HEK293T (cell line): ENCODE measurements around the gene APCDD1.
"Not testable (repeated sequence)": the region's sequence is repeated elsewhere in the genome, so short reads cannot be mapped to it uniquely, and the experiment has no call there.

ENCODE experiments used
- CTCF ChIA-PET: fragments of 350-600 bp; formaldehyde crosslinking; extraction: SDS; loops from one replicate; lab custom pipeline; 2021; ENCODE audit warnings: antibody characterized with exemption, inconsistent platforms; lab: Yijun Ruan, JAX
- POLR2A ChIA-PET: fragments of 350-600 bp; formaldehyde crosslinking; extraction: SDS; loops from one replicate; lab custom pipeline; 2020; ENCODE audit warnings: antibody characterized with exemption, inconsistent platforms; lab: Yijun Ruan, JAX
- DNase-seq: peaks from one replicate; pipeline ENCODE4 v3.0.0; 2012; ENCODE audit warnings: mixed read lengths; ENCODE audit errors: extremely low spot score
- ARNT ChIP-seq: fragments of 450-650 bp; IDR thresholded peaks from 2 replicates; pipeline ENCODE4 v1.6.1; 2017; ENCODE audit warnings: mild to moderate bottlenecking
- BHLHE40 ChIP-seq: fragments of 450-650 bp; IDR thresholded peaks from 2 replicates; pipeline ENCODE4 v1.6.1; 2016; ENCODE audit warnings: mild to moderate bottlenecking, moderate library complexity, borderline replicate concordance
- CTBP1 ChIP-seq: fragments of 450-650 bp; IDR thresholded peaks from 2 replicates; pipeline ENCODE4 v1.6.1; 2016; ENCODE audit warnings: borderline replicate concordance
- ELF4 ChIP-seq: fragments of 450-650 bp; IDR thresholded peaks from 2 replicates; pipeline ENCODE4 v1.6.1; 2017; ENCODE audit warnings: antibody characterized with exemption
- FOXA1 ChIP-seq: fragments of 450-650 bp; IDR thresholded peaks from 2 replicates; pipeline ENCODE4 v1.6.1; 2016; ENCODE audit warnings: mild to moderate bottlenecking
- FOXK2 ChIP-seq: fragments of 450-650 bp; IDR thresholded peaks from 2 replicates; pipeline ENCODE4 v1.6.1; 2016; ENCODE audit warnings: mild to moderate bottlenecking
- FOXM1 ChIP-seq: fragments of 450-650 bp; IDR thresholded peaks from 2 replicates; pipeline ENCODE4 v1.6.1; 2017; ENCODE audit warnings: mild to moderate bottlenecking, borderline replicate concordance
- HDGF ChIP-seq: fragments of 450-650 bp; IDR thresholded peaks from 2 replicates; pipeline ENCODE4 v1.6.1; 2017; ENCODE audit warnings: antibody characterized with exemption, borderline replicate concordance
- L3MBTL2 ChIP-seq: fragments of 450-650 bp; conservative IDR thresholded peaks from 2 replicates; pipeline ENCODE4 v1.6.1; 2016; ENCODE audit warnings: mild to moderate bottlenecking
- LEF1 ChIP-seq: fragments of 450-650 bp; IDR thresholded peaks from 2 replicates; pipeline ENCODE4 v1.6.1; 2017; ENCODE audit warnings: mild to moderate bottlenecking, borderline replicate concordance
- NFRKB ChIP-seq: fragments of 450-650 bp; IDR thresholded peaks from 2 replicates; pipeline ENCODE4 v1.6.1; 2016; ENCODE audit warnings: mild to moderate bottlenecking, moderate library complexity
- SP1 ChIP-seq: fragments of 450-650 bp; IDR thresholded peaks from 2 replicates; pipeline ENCODE4 v1.6.1; 2017
- SUZ12 ChIP-seq: fragments of 450-650 bp; IDR thresholded peaks from 2 replicates; pipeline ENCODE4 v1.6.1; 2016; ENCODE audit warnings: mild to moderate bottlenecking
- TARDBP ChIP-seq: fragments of 450-650 bp; IDR thresholded peaks from 2 replicates; pipeline ENCODE4 v1.6.1; 2016
- ZNF384 ChIP-seq: fragments of 450-650 bp; IDR thresholded peaks from 2 replicates; pipeline ENCODE4 v1.6.1; 2016
- TF ChIP-seq, protein P1 (sequence below): fragments of 450-650 bp; IDR thresholded peaks from 2 replicates; pipeline ENCODE4 v1.6.1; 2016

APCDD1 gene

DNA sequence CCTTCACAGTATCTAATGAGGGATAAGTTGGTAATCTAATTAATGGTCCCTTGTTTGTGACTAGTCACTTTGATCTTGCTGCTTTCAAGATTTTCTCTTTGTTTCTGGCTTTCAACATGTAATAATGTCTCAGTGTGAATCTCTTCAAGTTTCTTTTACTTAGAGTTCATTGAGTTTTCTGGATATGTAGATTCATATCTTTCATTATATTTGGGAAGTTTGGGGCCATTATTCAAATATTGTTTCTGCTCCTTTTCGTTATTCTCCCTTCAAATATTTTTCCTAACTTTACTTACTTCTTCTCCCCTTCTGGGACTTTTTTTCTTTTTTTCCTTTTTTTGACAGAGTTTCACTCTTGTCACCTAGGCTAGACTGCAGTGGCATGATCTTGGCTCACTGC lies 50.3 kb downstream of the APCDD1 start:
- ChIA-PET POLR2A (no interaction called here), CTCF (no interaction called here)
- no peak for DNase-seq
- no peak for TF ChIP-seq TARDBP
- no peak for TF ChIP-seq FOXK2
- no peak for TF ChIP-seq SUZ12
- TF ChIP-seq NFRKB, result no peak
- TF ChIP-seq HDGF, result no peak
- no peak for TF ChIP-seq ELF4
- TF ChIP-seq FOXM1, result no peak
- TF ChIP-seq, protein P1, sequence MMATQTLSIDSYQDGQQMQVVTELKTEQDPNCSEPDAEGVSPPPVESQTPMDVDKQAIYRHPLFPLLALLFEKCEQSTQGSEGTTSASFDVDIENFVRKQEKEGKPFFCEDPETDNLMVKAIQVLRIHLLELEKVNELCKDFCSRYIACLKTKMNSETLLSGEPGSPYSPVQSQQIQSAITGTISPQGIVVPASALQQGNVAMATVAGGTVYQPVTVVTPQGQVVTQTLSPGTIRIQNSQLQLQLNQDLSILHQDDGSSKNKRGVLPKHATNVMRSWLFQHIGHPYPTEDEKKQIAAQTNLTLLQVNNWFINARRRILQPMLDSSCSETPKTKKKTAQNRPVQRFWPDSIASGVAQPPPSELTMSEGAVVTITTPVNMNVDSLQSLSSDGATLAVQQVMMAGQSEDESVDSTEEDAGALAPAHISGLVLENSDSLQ, result no peak
- no peak for TF ChIP-seq ARNT
- TF ChIP-seq CTBP1, result no peak
- TF ChIP-seq L3MBTL2, result no peak
- no peak for TF ChIP-seq SP1
- no peak for TF ChIP-seq FOXA1
- no peak for TF ChIP-seq BHLHE40
- TF ChIP-seq LEF1, result no peak
- no peak for TF ChIP-seq ZNF384

DNA sequence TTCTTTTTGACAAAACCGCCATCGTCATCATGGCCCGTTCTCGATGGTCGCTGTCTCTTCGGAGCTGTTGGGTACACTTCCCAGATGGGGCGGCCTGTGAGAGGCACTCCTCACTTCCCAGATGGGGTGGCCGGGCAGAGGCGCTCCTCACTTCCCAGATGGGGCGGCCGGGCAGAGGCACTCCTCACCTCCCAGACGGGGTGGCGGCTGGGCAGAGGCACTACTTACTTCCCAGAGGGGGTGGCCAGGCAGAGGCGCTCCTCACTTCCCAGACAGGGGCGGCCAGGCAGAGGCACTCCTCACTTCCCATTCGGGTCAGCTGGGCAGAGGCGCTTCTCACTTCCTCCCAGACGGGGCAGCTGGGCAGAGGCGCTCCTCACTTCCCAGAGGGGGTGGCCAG lies 51.5 kb downstream of the APCDD1 start:
- POLR2A ChIA-PET, DNase-seq, CTCF ChIA-PET: not testable (repeated sequence)

DNA sequence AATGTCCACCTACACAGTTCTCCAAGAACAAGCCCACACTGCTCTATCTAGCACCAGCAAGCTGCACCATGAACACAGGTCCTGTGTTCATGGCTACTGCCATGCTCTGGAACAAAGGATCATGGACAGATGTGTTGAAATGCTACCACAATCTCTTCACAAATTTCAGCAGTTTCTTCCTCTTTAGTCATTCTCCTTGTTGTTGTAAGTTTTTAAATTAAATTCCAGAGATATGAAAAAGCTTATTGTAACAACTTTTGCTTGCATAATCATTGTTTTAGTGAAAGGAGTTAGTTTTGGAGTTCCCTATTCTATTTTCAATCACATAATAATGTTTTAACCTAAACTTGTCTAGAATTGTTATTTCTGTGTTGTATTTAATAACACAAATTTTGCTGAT lies 54.2 kb downstream of the APCDD1 start:
- DNase-seq, result no peak
- TF ChIP-seq FOXA1 (no peak), SUZ12 (no peak), ELF4 (no peak), ZNF384 (no peak), BHLHE40 (no peak), SP1 (no peak)
- TF ChIP-seq, protein P1, result no peak
- ChIA-PET CTCF (no interaction called here), POLR2A (no interaction called here)

DNA sequence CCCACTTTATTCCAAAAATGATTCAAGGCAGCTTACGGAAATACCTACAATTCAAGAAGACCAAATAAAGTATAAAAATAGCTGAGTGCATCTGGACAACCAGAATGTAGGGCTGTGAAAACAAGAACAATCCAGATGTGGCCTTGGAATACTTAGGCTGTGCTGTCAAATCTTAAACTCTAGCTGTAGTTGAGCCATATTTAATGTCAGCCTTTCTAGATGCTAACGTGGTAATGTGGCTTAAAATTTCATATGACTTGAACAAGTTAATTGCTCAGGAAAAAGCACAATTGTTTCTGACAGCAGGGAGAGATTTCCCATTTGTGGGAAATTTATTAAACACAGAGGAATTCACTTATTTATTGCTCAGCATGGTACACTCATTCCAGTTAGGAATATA lies 56.8 kb downstream of the APCDD1 start:
- ChIA-PET POLR2A (no interaction called here), CTCF (interaction anchor here (1.0 kb wide), 1 partner anchor 18 kb away, joined by 3 read pairs; no protein-coding TSS in a partner anchor)
- no peak for TF ChIP-seq BHLHE40
- no peak for TF ChIP-seq L3MBTL2
- TF ChIP-seq SUZ12, result no peak
- no peak for TF ChIP-seq TARDBP
- TF ChIP-seq FOXA1, result no peak
- no peak for TF ChIP-seq LEF1
- no peak for TF ChIP-seq ELF4
- no peak for TF ChIP-seq FOXM1
- TF ChIP-seq ARNT, result no peak
- TF ChIP-seq NFRKB, result no peak
- TF ChIP-seq SP1, result no peak
- TF ChIP-seq, protein P1, result no peak
- TF ChIP-seq HDGF, result no peak
- no peak for TF ChIP-seq CTBP1
- no peak for TF ChIP-seq FOXK2
- no peak for TF ChIP-seq ZNF384
- DNase-seq, result no peak

DNA sequence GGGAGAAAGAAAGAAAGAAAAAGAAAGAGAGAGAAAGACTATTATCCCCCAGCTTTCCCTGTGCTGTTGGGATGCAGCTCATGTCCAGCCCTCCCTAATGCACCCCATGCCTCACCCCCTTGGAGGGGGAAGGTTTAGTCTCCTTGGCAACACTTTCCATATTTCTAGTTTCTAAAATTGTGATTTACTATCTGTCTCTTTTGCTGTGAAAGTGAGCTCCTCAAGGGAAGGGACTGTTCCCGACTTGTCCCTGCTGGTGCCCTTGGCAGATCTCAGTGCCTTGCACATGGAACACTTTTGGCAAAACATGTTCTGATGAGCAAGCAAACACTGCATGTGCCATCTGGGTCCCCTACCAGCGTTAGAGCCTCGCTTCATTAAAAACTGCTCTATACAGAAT lies 59.6 kb downstream of the APCDD1 start:
- TF ChIP-seq ARNT, result no peak
- TF ChIP-seq TARDBP, result no peak
- TF ChIP-seq, protein P1, result no peak
- TF ChIP-seq BHLHE40, result no peak
- TF ChIP-seq FOXK2, result no peak
- no peak for TF ChIP-seq SUZ12
- no peak for TF ChIP-seq SP1
- no peak for TF ChIP-seq FOXM1
- no peak for TF ChIP-seq LEF1
- TF ChIP-seq ZNF384, result no peak
- TF ChIP-seq L3MBTL2, result no peak
- ChIA-PET POLR2A (no interaction called here), CTCF (no interaction called here)
- DNase-seq, result no peak

DNA sequence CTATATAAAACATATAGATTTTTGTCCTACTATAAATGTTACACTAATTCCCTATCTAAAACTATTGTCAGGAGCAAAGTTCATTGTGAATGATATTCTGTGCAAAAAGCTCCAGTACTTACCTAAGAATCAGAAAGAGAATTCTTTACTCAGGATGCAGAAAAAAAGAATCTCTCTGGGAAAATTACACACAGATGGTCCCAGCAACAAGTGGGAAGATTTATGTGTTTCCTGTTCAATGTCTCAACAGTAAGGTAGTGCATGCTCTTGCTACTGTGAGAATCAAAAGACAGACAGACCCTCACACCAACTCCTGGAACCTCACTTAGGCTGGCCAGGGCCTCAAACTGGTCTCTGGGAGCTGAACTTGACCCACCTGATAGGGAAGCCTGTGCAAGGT lies 60.2 kb downstream of the APCDD1 start:
- ChIA-PET POLR2A (no interaction called here), CTCF (no interaction called here)
- no peak for DNase-seq
- TF ChIP-seq TARDBP (no peak), FOXM1 (no peak), FOXK2 (no peak), NFRKB (no peak), LEF1 (no peak), FOXA1 (no peak)
